Neutrophil (primary cell): ENCODE measurements around the gene ZPR1.

Source experiments
- H3K27ac ChIP-seq: fragments of 200-600 bp; sonication (generic); 2 replicates; pipeline ENCODE4 v1.5.1; 2016; ENCODE audit warnings: mild to moderate bottlenecking, moderate library complexity
- H3K27me3 ChIP-seq: fragments of 200-600 bp; sonication (generic); 2 replicates; pipeline ENCODE4 v1.6.0; 2016; ENCODE audit warnings: mild to moderate bottlenecking
- H3K36me3 ChIP-seq: fragments of 200-600 bp; sonication (generic); 2 replicates; pipeline ENCODE4 v1.5.1; 2017
- H3K4me1 ChIP-seq, 2 experiments: fragments of 200-600 bp in 1 of 2; sonication (generic) in 1 of 2; 1 replicate in 1 of 2; 2 replicates in 1 of 2; pipeline versions ENCODE4 v1.5.1 to v1.6.1; 2013 to 2016; ENCODE audit warnings: low read depth in 1 of 2, low read length in 1 of 2, mild to moderate bottlenecking in 1 of 2, moderate library complexity in 1 of 2; ENCODE audit not compliant: control insufficient read depth in 1 of 2, insufficient read depth in 1 of 2
- H3K4me3 ChIP-seq, 2 experiments: fragments of 200-600 bp in 1 of 2; sonication (generic) in 1 of 2; 1 replicate in 1 of 2; 2 replicates in 1 of 2; pipeline ENCODE4 v1.5.1; 2013 to 2016; ENCODE audit warnings: low read depth in 1 of 2, low read length in 1 of 2, mild to moderate bottlenecking in 1 of 2, moderate library complexity in 1 of 2
- H3K9me3 ChIP-seq: fragments of 200-600 bp; sonication (generic); 2 replicates; pipeline ENCODE4 v1.5.1; 2016
- CTCF ChIP-seq: fragments of 200-600 bp; sonication (generic); IDR thresholded peaks from 2 replicates; pipeline ENCODE4 v1.5.1; 2016; ENCODE audit warnings: antibody characterized with exemption

The ZPR1 gene

DNA sequence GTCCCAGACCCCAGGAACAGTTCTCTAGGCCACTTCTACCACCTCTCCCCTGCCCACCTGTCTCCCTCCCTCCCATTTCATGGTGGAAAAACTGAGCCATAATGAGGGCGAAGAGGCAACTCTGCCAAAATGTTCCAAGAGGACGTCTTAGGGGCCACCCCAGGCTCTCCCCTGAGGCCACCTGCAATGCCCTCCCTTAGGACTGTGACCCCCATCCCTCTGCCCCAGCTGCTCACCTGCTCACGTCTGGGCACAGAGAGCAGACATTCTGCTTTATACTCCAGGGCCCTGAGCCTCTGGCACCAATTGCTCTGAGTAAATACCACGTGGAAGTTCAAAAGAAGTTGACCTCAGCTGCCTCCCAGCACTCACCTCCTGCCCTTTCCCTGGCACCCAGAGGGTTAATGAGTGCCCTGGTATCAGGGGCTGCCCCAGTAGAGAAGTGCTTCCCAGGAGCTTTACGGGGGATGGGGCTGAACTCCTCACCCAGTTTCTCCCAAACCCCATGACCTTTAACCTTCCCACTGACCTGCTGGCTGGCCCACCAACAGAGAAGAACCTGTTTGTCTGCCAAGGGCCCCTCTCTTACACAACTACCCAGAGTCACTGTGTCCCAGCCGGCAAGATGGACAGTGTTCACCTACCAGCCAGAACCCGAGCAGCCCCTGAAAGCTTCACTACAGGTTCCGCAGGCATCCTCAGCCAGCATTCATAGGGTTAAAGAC is 4.5 kb upstream of the ZPR1 start:
- H3K9me3 ChIP-seq = no peaks in the 10 kb centered on the region
- H3K4me3 ChIP-seq = no peak overlapping the region
- H3K4me1 ChIP-seq = peaks cover 16 to 17% of the 10 kb centered on the region in 2 experiments
- no peaks in the 10 kb centered on the region for H3K36me3 ChIP-seq
- TF ChIP-seq CTCF = no peak
- no peaks in the 10 kb centered on the region for H3K27me3 ChIP-seq
- no peak overlapping the region for H3K27ac ChIP-seq

DNA sequence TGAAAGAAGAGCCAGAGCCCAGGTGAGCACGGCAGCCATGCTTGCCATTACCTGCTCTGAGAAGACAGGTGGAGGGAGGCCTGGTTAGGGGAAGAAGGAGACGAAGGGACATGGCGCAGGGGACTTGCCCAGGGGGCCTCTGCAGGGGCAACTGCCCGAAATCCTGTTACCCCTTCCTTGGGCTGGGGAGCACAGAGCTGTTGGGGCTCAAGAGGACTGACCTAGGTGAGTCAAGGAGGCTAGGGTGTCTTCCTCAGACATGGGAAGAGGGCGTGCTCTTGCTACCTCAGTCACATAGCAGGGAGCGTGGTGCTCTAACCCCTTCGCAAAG is 4.0 kb upstream of the ZPR1 start, which contains the start of gene APOA5:
Gene APOA5, minus strand, starts transcription at position 67 of the 331 bp plus-strand sequence. Its CDS starts 19 bp downstream, at position 48.
- Histone ChIP-seq H3K36me3 (no peaks in the 10 kb centered on the region), H3K9me3 (no peaks in the 10 kb centered on the region), H3K27ac (no peak within 1 kb of the TSS), H3K4me1 (peaks cover 22% of the 10 kb centered on the region in 2 experiments), H3K4me3 (peak within 1 kb of the TSS in 1 of 2 experiments; percentile 14), H3K27me3 (no peaks in the 10 kb centered on the region)
- no peak for TF ChIP-seq CTCF

DNA sequence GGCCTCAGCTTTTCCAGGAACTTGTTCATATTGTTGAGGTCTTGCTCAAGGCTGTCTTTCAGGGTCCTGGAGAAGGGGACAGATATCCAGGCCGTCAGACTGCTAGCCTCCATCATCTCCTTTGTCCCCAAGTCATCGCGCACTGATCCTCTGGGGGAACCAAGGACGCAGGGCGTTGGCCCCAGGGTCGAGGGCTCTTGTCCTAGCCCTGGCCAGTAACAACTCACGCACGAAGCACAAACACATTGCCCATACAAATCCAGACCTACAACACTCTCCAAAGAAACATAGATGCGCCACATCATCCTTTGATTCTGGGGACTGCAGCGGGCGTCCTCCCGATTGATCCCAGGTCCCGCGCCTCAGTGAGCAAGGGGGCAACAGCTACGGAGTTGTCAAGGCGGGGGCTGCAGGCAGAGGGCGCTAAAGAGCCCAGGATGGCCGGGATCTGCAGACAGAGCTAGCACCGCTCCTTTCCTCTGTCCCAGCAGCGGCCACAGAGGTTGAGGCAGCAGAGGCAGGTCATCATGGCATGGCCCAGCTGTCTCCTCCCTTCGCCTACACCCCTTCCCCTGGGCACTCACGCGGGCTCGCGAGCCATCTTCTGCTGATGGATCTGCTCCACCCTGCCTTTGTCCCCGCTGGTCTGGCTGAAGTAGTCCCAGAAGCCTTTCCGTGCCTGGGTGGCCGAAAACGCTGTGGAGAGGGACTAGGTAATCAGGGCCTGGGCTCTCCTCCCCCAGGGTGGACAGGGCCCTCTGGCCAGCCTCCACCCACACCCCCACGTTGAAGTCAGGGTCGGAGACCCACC is 3.4 kb upstream of the ZPR1 start:
- Histone ChIP-seq H3K4me1 (peaks cover 23% of the 10 kb centered on the region in 2 experiments), H3K27me3 (no peaks in the 10 kb centered on the region), H3K36me3 (no peaks in the 10 kb centered on the region), H3K4me3 (peak overlapping the region in 1 of 2 experiments; percentile 14), H3K27ac (no peak overlapping the region), H3K9me3 (no peaks in the 10 kb centered on the region)
- TF ChIP-seq CTCF = peak; percentile 87

GRCh38 chr11:116790167-116791001 is 2.6 kb upstream of the ZPR1 start:
- no peaks in the 10 kb centered on the region for H3K27me3 ChIP-seq
- no peak for TF ChIP-seq CTCF
- no peak overlapping the region for H3K27ac ChIP-seq
- H3K9me3 ChIP-seq = no peaks in the 10 kb centered on the region
- H3K4me1 ChIP-seq = peaks cover 23% of the 10 kb centered on the region in 2 experiments
- H3K36me3 ChIP-seq = peaks cover 6% of the 10 kb centered on the region
- H3K4me3 ChIP-seq = no peak overlapping the region

DNA sequence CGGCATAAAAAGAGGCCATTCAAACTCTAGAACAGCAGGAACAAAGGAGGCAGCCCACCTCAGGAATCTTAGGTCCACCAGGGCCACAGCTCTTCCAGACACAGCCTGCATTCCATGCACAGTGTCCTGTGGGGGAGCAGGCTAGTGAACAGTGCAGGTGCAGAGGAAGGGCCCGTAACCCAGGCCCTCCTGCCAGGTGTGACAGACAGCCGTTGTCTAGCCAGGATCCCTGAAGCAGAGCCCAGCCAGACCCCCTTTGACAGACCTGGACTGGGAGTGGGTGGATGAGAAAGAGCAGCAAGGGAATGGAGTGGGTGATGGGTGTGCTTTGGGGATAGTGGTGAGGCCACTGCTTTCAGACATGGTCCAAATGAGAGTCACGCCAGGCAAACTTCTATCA is 1.2 kb upstream of the ZPR1 start:
- Histone ChIP-seq H3K4me3 (no peak overlapping the region), H3K27ac (no peak overlapping the region), H3K27me3 (no peaks in the 10 kb centered on the region), H3K4me1 (peaks cover 23% of the 10 kb centered on the region in 2 experiments), H3K9me3 (no peaks in the 10 kb centered on the region), H3K36me3 (peaks cover 20% of the 10 kb centered on the region)
- no peak for TF ChIP-seq CTCF
